ENCODE results near the gene SHISA9.

The SHISA9 gene

GRCh38 chr16:13123991-13124390 lies 222.6 kb downstream of the SHISA9 start:
- DNase-seq (ENCODE audit: low read depth), result no peak

GRCh38 chr16:13127144-13127543 lies 225.7 kb downstream of the SHISA9 start:
- no peak for DNase-seq (ENCODE audit: low read depth)

- no peak for DNase-seq (ENCODE audit: low read depth)
Observed at GRCh38 chr16:13130586-13130985, 229.2 kb downstream of the SHISA9 start.

GRCh38 chr16:13134836-13135235 lies 233.4 kb downstream of the SHISA9 start:
- DNase-seq (ENCODE audit: low read depth), result no peak

DNA sequence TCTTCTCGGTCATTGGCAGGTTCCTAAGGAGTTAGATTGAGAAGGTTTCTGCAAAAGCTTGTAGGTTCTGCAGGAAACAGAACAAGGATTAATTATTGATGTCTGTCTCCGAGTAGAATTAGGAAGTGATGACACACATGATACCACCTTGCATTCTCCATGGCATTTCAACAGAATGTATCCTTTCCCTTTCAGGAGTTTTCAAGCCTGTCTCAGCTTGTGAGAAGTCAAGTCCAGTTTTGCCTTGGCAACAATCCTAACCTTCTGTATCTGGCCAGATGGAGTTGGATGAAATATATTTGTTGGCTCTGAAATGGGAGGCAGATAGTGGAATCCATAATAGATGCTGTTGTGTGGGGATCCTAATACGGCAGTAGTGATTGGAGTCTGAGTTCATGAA lies 235.5 kb downstream of the SHISA9 start:
- no peak for DNase-seq (ENCODE audit: low read depth)

GRCh38 chr16:13138528-13138927 lies 237.1 kb downstream of the SHISA9 start:
- DNase-seq (ENCODE audit: low read depth), result no peak

DNA sequence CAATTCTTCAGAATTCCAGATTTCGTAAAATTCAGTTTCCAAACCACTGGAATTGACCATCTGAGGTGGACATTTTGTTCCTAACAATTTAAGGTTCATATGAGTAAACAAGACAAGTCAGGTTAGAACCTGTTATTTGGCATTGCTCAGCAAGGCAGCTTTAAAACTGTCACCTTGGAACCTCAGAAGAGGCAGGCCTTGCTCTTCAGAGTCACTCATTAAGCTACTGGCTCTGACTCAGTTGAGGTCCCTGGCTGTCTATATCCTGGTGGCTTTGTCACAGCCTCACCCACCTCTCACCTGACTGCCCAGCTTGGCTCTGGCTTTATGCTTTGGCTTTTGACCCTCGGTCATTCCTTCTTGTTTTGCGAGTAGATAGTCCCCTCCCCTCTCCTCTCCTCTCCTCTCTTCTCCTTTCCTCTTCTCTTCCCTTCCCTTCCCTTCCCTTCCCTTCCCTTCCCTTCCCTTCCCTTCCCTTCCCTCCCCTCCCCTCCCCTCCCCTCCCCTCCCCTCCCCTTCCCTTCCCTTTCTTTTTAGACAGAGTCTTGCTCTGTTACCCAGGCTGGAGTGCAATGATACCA lies 238.4 kb downstream of the SHISA9 start:
- DNase-seq (ENCODE audit: low read depth), result no peak

- DNase-seq (ENCODE audit: low read depth), result no peak
Observed at GRCh38 chr16:13143551-13143950, 242.2 kb downstream of the SHISA9 start.

DNA sequence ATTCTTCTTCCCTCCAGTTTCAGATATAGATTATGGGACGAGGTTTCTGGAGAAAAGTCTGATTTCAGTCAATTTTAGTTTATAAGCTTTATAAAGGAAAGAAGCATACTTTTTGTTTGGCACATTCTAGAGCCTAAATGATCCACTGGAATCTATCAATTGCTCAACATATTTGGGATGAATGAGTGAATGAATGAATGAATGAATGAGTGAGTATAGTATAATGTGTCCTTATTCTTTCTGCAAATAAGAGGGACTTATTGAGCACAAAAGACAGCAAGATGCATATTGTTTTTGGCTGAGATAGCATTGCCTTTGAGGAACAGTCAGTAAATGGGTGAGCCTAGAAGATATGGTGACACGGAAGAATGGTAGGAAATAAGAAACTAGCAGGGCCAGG lies 245.4 kb downstream of the SHISA9 start:
- no peak for DNase-seq (ENCODE audit: low read depth)

DNA sequence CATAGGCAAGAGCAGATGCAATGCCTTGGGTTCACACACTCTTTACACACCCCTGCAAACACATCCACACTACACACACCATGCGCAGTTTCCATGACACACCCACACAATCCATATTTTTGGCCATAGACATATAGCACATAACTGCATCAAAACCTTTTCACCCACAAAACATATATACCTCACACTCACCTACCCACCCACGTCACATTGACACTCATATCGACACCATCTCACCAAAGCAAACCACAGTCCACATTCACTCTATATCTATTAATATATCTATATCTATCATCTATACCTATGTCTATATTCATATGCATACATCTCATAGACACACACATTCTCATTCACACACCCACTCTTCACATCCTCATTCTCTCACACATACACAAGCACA lies 246.9 kb downstream of the SHISA9 start:
- no peak for DNase-seq (ENCODE audit: low read depth)

- no peak for DNase-seq (ENCODE audit: low read depth)
Observed at GRCh38 chr16:13148836-13149235, 247.4 kb downstream of the SHISA9 start.

DNA sequence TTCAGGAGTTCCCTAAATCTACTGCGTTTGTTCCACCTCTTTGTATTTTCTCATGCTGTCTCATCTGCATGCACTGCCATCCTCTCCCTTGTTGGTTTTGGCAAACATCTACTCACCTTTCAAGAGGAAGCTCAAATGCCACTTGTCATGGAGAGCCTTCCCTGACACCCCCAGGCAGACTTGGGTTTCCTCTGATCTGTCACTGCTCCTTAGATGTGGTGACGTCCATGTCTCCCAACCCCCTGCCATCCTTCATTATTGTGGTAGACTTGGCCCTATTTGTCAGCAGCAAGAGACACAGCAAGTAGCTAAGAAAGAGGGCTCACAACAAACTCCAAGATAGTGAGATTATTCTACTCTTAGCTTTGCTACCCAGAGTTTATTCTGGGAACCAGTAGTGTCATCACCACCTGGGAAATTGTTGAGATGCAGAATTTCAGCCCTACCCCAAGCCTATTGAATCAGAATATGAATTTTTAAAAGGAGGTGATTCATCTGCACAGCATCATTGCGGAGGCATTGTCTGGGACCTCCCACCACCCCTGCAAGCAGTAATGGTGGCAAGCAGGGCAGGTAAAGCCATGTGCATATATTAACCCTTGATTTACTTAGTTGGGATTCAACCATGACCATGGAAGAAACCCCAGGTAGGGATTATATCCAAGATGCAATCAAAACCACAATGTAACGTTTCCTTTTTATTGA lies 248.9 kb downstream of the SHISA9 start:
- DNase-seq (ENCODE audit: low read depth), result no peak

DNA sequence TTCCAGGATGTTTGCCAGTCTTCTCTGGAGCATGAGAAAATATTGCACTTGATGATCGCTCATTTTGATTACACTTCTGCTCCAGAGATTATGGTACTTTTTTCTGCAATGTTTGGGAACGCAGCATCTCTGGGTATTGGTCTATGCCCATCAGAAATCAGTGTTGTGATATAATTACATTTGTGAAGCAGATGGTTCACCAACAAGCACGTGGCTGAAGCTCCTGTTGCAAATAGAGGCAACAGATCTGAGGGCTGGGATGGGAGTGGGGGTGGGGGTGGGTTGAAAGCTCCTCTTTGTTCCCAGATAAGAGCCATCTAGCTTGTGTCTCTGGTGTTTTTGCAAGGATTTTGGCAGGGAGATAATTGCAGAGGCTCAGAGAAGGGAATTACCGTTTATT lies 252.3 kb downstream of the SHISA9 start:
- no peak for DNase-seq (ENCODE audit: low read depth)

DNA sequence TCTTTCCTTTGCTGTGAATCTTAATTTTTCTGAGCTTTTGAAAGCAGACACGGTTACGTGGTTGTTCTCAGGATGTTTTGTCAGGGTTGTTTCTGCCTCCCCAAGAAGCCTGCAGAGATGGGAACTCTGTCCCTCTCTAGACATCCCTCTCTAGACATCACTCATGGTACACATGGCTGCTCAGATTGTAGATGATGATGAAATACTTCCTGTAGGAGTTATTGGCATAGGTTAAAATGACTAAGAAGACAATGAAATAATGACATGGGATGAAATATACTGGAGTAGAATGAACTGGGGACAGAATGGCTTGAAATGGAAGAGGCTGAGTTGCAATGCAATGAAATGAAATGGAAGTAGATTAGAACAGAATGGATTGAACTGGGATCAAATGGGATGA lies 253.4 kb downstream of the SHISA9 start:
- no peak for DNase-seq (ENCODE audit: low read depth)

DNA sequence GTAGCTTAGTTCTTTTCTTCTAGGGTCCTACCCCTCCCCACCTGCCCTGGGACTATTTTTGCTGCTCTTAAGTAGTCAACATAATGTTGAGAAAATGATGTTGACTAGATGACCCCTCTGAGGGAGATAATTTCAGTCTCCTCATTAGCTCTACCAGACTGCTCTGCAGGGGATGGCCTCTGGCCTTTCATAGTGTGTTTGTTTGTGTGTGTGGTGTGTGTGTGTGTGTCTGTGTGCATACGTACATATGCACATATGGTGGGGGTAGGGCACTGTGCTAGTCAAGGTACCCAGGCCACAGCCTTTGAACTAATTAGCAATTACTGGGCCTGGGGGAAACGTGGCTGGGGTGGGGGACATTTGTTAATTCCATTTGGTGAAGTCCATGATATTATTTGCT lies 254.0 kb downstream of the SHISA9 start:
- DNase-seq (ENCODE audit: low read depth), result no peak

GRCh38 chr16:13155780-13156179 lies 254.4 kb downstream of the SHISA9 start:
- DNase-seq (ENCODE audit: low read depth), result no peak

DNA sequence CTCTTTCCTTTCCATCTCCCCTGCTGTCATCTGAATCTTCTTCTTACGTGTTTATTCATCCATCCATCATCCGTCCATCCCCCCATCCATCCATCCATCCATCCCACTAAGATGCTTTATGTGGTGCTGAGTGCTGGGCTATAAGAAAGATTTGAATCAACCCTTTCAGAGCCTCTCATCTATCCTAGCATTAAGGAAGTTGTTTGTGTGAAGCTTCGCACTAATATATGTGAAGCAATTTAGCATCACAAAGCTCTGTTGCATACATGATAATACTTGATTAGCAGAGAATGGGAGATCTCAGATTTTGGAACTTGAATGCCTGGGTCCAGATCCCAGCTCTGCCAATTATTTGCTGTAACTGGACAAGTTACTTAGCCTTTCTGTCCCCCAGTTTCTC lies 255.7 kb downstream of the SHISA9 start:
- no peak for DNase-seq (ENCODE audit: low read depth)

GRCh38 chr16:13158427-13158826 lies 257.0 kb downstream of the SHISA9 start:
- DNase-seq (ENCODE audit: low read depth), result no peak

DNA sequence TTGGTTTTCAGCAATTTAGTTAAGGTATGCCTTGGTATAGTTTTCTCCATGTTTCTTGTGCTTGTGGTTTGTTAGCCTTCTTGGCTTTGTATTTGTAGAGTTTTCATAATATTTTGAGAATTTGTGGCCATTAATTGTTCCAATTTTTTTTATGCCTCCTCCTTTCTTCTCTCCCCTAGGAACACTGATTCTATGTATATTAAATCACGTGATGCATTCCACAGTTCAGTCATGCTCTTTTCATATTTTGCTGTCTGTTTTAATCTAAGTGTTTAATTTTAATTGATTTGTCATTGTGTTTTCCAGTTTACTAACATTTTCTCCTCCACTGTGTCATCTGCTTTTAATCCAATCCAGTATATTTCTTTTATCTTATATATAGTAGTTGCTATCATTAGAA lies 263.6 kb downstream of the SHISA9 start:
- no peak for DNase-seq (ENCODE audit: low read depth)

GRCh38 chr16:13168091-13168572 lies 266.7 kb downstream of the SHISA9 start:
- DNase-seq (ENCODE audit: low read depth), result no peak

GRCh38 chr16:13171313-13171712 lies 269.9 kb downstream of the SHISA9 start:
- DNase-seq (ENCODE audit: low read depth), result no peak

DNA sequence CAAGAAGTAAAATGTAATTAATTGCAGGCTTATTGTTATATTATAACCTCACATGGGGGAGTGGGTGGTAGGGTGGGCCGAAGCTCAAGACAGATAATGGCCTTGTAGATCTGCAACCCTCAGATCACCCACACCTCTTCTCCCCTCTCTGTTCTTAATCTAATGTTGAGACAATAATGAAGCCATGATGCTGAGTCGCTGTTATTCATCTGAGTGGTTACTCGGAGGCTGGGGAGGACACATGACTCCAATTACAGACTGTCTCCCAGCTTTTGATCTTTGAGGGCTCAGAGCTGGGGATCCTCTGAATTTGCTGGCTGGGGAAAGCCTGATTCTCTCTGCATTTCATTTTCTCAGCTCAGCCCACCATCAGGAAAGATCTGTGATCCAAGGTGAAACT lies 275.3 kb downstream of the SHISA9 start:
- no peak for DNase-seq (ENCODE audit: low read depth)

DNA sequence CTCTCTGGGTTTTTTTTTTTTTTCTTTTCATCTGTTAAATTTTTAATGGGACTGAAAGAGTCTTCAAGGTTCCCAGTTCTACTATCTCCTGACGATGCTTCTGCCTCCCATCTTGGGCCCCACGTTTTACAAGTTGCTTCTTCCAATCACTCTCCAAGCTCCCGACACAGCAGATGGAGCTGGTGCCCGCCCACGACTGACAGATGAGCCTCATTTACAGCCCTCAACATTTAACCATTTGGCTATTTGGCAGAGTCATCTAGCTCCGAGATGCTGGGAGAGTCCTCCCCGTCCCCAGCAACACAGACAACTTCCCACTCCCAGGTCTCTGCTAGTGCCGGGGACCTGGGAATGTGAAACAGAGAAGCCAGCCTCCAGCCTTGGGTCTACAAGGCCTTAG lies 276.9 kb downstream of the SHISA9 start:
- DNase-seq (ENCODE audit: low read depth), result no peak

GRCh38 chr16:13181432-13181831 lies 280.0 kb downstream of the SHISA9 start:
- DNase-seq (ENCODE audit: low read depth), result no peak
